Eye (tissue), 1 donor: Measurements from ENCODE around the gene PDE11A.

Source experiments
- DNase-seq: peaks from one replicate; pipeline ENCODE4 v3.0.0-alpha.2; 2015

The PDE11A gene

DNA sequence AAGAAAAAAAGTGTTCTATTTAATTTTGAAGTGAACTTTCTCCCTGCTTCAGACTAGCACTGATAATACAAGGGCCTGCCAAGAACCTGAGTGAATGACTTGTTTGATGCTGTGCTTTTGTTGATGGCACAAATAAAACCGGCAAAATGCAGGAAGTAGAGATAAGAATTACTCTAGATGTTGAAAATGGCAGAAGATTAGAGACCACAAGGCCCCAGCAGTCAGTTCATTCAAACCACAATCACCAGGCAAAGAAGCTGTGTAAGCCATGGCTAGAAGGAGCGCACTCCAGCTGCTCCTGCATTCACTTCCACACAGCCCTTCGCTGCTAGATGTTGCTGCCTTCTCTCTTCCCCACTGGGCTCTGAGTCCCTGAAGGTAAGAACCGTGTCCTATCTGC lies 383.0 kb downstream of the PDE11A start:
- no peak for DNase-seq

DNA sequence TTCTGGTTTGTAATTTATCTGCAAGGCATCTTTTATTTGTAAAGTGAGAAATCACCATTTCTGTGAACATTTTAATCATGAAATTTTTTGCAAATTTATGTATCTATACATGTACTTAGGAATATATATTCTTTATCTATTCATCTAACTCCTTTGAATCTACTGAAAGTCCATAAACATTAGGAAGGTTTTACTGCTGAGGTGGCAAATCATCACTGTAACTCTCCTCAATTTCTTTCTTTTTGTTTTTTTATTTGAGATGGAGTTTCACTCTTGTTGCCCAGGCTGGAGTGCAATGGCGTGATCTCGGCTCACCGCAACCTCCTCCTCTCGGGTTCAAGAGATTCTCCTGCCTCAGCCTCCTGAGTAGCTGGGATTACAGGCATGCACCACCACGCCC lies 383.7 kb downstream of the PDE11A start:
- DNase-seq: no peak

DNA sequence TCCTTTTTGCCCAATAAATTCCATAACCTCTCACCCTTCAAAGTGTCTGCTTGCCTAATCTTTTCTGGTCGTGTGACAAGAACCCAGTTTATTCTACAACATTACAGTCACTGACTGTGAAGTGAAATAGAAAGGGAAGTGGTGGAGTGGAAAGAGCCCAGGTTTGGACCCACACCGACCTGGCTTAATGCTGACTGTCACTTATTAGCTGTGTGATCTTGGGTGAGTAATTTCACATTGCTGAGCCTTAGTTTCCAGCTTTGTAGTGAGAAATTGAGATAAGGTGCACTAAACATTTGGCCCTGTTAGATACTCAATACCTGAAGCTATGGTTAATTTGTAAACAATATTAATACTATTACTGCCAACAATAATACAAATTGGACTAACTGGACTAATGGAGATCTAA lies 388.9 kb downstream of the PDE11A start:
- no peak for DNase-seq

DNA sequence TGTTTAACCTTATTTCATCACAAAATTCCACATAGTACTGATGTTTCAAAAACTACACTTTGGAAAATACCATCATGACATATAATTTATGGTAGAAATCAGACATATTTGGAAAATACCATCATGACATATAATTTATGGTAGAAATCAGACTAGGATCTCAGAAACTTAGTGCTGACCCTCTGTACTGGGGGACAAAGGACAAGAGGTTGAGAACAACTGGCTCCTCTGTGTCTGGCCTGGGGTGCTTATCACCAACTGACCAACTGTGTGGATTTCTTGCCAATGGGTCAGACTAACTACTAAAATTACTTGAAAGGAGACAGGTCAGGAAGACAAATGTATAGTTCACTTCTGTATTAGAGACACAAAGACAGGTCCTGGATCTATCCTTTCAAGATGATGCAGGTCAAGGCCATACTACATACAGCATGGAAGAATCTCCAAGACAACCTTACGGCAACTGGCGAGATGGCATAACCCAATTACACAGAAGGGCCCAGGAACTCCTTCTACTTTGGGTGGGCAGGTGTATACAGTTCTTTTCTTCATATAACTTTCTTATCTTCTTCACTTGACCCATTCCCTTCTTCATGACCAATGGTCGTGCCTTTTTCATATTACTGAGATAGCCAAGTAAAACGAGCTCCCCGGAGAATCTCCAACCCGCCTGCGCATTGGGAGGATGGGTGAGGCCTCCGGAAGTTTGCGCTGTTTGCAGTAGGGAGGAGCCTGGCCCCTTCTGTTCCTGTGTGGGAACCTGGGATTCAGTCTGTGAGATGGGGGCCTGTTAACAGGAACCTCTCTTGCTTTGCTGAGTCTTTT lies 389.5 kb downstream of the PDE11A start:
- no peak for DNase-seq

DNA sequence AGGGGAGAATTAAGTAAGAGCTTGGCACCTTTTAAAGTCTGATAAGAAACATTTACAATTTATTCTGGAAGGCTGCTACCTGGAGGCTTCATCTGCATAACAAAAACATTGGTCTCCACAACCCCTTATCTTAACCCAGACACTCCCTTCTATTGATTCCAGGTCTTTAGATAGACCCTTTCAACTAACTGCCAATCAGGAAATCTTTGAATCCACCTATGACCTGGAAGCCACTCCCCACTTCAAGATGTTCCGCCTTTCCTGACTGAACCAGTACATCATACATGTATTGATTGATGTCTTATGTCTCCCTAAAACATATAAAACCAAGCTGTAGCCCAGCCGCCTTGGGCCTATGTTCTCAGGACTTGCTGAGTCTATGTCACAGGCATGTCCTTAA lies 390.6 kb downstream of the PDE11A start:
- DNase-seq: no peak

DNA sequence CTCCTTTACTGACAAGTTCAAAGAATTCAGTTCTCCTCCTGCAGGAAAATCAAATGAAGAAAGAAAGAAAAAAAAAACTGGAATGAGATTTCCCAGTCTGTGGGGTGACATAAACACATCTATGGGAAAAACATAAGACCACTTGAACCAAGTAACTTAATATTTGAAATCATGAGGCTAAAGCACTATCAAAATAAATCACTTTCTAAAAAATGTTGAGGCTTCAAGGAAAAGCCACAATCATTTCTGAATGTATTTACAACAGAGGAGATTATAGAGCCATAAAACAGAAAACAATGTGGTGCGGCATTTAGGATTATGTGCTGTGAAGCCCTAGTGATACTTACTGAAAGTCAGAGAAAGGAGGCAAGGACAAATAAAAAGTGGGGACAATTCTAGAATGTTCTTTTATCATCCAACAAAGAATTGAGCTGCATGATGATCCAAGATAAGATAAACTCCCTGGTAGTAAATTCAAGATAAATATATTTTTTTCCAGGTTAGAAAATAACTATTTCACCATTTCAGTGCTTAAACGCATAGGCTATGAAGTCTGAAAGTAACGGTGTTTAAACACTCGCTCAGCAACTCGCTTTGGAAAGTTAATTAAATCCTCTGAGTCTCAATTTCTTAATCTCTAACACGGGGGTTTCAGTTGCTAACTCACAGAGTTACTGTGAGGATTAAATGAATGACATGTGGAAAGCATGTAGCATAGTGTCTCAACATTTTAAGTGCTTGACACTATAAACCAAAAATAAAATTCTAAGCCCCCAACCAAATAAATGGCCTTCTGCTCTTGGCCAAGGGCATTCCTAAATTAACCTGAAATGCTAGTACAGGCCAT lies 391.5 kb downstream of the PDE11A start:
- DNase-seq: no peak

DNA sequence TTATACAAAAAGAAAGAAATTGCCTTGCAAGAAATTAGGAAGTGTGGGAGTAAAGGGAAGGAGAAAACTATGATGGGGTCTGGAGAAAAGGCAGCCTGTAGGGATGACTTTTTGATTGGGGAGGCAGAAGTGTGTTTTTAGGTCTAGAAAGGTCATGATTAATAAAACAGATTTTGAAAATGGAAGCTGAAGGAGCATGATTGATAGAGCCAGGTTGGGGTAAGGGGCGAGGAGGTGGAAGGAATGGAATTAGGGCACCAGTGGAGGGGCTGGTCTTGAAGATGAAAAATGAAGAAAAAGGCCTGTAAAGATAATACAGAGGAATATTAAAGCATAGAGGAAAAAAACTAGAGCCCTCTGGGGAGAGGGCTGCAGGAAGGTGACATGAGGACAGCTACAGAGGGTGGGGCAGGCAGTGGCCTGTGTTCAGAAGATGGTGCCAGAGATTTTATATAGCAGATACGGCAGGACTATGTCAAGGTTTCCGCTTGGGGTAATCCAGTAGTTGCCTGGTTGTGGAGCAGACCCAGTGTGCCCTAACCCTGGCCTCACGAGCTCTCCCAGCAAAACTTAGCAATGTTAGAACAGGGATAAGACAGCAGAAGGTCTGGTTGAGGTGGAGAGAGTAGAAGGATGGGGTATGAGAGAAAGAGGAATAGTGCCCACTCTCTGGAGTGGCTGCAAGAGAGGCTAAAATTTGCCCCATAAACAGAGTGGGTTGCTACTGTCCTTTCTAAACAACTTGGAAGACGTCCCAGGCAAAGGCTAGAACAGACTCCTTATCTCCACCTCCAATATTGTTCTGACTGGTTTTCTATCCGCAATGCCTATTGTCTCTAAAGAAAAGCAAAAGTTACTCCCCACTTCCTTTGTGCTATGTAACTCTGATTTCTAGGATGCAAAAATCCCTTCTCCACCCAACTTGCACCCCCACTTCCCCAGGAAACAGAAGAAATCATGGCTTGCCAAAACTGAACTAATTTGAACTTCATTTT lies 392.7 kb downstream of the PDE11A start:
- DNase-seq: no peak

DNA sequence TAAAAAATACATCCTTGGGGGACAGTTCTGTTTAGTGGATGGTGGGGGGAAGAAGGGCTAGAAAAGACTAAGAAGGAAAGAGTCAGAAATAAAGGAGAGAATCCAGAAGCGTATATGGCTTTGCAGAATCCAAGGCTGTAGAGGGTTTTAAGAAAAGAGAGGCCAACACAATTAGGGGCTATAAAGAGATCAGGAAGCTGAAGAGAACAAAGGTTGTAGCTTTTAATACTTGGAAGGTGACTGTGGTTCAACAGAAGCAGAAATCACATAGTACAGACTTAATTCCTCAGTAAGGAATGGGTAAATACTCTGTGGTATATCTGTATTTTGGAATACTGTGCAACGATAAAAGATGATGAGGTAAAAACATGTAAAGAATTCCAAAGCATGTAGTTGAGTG lies 393.6 kb downstream of the PDE11A start:
- no peak for DNase-seq

DNA sequence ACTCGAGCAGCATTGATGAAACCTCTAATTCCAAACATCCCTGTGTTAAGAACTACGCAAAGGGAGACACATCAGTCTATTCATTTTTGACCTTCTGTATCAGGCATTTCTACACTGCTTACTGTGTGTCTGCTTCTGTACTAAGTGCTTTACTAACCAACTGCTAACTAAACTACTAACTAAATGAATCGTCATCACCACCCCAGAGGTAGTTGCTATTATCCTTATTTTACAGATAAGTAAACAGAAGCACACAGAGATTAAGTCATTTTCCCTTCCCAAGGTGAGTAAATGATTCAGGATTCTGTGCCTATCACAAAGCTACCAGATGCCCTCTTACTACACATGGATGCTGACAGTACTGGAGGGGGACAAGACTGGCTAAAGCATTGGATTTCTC lies 395.9 kb downstream of the PDE11A start:
- no peak for DNase-seq

DNA sequence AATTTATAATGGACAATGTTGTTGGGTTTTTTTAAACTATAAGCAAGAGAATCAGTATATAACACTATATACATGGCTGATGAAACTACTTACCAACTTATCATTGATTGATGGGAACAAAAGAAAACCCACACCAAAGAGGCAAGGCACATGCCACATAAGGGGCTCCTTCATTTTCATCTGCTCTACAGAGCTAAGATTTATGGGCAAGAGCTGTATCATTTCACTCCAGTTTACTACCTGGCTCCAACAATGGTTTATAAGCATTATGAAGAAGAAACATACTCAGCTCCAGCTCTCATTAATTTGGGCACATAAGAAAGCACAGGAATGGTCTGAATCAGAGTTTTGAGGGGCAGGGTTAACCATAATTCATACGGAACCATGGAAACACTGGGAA lies 396.8 kb downstream of the PDE11A start:
- no peak for DNase-seq

DNA sequence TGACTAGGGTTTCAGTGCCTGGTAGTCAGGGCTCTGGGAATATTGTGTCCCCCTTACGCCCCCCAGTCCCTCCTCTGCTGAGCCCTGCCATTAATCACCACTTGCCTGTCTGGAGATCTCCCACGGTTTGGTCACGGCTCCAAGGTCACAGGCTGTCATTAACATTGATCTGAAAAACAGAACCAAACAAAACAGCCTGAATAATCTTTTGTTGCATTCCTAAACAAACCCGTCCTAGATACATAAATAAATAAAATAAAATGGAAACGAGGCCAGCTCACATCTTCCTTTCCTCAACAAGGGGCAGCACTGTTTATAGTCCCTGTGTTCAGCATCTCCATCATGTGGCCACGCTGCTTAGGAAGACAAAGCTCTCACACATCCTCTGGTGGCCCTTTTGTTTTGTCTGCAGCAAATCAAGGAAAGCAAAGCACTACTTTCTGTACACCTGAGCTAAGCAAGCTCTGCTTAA lies 397.2 kb downstream of the PDE11A start:
- DNase-seq: peak; percentile 71

DNA sequence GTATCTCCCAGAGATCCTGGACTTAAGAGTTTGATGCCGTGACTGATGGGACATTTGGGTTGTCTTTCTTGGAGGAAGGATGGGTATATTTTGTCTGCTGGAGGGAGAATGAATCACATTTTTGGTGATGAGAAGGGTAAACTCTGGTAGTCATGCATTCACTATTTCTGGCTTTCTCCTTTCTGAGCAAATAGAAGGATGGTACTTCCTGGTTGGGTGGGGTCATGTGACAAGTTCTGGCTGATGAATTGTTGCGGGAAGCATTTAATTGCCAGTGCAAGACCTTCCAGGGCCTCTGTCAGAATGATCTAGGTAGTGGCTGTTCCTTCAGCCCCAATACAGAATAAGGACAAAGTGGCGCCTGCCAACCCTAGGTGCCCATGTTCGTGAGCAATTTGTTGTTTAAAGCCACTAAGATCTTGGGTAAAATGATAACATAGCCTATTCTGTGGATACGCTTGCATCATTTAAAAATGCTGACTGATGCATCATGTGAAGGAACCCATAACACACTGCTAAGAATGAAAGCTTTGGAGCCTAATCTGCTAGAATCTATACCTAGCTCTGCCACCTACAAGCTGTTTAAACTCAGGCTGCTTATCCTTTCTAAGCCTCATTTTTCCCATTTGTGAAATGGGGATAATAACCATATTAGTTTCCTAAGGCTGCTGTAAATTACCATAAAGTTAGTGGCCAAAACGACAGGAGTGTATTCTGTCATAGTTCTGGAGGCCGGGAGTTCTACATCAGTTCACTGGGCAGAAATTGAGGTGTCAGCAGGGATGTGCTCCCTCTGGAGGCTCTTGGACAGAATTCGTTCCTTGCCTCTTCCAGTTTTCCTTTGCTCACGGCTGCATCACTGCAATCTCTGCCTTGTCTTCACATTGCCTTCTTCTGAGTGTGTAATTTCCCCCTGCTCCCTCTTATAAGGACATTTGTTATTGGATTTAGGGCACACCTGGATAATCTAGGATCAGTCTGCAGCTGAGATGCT lies 398.7 kb downstream of the PDE11A start:
- DNase-seq: no peak

DNA sequence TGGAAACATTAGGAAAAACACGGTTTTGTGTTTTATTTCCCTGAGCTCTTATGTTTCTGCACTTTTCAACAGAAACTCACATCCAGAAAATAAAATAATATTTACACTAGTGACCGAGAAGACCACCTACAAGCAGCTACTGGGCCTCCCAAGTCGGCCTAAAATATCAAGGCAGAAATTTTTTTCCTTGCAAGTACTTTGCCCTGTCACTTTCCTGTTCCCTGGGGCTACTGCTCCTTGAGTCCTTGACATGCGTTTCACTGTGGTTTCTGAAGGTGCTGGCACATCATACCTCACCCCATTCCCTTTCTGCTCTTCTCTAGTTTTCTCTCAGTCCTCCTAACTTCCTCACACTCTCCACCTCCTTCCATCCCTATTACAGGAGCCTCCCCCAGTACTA lies 400.9 kb downstream of the PDE11A start:
- DNase-seq: no peak

DNA sequence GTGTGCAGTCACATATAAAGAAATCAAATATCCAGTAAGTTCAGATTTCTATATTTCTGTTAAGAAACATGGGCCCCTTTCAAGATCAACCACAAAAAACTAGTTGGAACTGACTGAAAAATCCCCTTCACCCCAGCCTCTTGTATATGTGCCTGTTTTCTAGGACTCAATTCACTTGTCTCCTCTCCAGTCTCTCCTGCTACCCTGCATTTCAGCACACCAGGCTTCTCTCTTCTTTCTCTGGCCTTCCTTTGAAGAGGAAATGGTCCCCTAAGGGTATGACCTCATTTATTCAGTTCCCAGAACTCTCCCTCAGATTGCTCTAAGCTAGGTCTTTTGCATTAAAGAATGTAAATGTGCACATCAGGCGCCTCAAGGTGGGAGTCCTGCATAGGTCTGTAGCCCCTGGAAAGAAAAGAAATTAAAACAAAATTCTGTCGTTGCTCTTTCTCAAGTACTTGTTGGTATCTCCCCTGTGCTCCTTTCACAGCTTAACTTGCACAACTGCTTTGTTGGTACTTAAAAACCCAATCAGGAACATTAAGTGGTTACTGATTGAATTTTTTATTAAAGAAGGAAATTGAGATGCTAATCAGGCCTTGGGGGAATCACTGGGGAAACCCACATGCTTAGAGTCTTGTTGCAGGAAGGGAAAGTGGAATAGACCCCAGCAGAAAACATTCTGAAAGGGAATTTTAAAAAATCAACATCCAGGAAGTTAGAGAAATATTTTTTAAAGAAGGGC lies 401.6 kb downstream of the PDE11A start:
- peak; percentile 42 for DNase-seq

DNA sequence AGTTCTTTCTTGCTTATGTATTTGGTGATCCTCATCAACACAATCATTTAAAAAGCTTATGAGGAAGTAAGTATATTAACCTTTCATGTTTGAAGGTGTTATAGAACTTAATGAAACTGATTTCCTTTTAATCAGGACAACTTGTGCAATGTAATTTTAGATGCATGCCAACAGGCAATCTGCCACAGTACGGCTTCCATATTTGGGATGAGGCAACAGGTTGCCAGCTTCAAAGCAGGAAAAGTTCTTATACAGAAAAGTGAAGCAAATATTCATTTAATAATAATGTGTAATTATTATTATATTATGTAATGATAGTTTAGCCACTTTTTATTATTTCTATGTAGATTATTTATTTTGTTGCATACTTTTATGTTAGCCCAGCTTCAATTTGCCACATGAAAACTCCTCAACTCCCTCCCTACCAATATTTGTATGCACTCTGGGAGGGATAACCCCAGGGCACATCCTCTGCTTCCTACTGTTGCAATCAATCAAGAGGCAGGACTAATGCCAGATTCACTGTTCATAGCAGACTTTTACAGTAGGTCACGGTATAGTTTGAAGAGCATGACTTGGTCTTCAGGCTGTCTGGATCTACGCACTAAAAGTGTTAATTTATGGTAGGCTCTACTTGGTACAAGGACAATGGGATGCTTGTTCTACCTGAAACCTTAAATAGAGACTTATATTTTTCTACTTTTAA lies 402.8 kb downstream of the PDE11A start:
- peak; percentile 21 for DNase-seq

DNA sequence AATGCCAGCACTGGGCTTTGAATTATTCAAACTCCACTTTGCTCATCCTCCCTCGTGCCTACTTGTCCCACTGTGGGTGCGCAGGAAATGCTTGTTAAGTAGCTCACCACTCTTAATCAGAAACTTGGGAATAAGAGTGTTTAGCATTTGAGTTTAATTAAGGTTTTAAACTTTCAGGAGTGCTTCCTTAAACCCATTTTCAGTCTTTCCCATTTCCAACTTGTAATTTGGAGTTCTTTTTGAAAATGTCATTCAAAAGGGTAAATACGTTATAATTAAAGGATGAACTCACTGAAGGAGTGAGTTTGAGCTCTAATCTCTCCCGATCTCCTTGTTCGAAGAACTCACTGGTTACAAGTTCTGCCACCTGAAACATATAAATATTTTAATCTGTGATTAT lies 403.4 kb downstream of the PDE11A start:
- DNase-seq: no peak

DNA sequence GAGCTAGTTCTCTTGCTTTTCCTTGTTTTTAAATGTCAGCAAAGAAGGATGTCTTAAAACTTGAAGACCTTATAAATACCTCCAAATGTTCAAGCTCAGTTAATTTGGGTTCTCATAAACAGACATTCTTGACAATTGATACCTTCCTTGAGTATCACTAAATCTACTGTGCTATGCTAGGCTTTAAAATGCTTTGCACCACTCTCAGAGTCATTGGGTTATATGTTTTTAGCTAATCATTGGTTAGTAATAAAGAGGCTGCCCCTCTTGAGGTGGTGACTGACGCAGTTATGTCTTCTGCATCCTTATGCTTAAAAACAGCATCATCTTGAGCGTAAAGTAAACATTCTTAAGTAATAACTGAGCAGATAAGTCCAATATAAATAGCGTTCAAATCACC lies 404.0 kb downstream of the PDE11A start:
- DNase-seq: no peak

DNA sequence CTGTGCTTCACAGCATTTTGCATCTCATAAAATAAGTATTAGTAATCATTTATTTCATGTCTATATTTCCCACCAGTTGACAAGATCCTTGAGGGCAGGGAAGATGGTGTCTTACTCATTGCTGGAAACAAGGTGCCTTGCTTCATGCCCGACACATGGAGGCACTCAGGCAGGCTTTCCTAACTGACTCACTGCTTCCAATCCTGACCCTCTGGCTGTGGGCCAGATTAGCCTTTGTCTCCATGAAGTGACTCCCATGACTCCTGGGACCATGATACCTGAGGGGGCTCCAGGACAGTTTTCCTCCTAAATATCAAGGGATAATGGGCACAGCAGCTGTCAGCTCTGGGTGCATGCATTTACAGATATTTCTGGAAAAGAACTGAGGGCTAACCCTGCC lies 405.0 kb downstream of the PDE11A start:
- no peak for DNase-seq

DNA sequence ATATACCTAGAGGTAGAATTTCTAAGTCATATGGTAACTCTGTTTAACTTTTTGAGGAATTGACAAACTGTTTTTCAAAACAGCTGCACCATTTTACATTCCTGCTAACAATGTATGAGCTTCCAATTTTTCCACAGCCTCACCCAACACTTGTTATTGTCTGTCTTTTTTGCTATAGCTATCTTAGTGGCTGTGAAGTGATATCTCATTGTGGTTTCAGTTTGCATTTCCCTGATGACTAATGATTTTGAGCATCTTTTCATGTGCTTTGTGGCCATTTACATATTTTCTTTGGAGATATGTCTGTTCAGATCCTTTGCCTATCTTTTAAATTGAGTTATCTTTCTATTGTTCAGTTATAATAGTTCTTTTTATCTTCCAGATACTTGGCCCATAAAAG lies 406.2 kb downstream of the PDE11A start:
- no peak for DNase-seq

DNA sequence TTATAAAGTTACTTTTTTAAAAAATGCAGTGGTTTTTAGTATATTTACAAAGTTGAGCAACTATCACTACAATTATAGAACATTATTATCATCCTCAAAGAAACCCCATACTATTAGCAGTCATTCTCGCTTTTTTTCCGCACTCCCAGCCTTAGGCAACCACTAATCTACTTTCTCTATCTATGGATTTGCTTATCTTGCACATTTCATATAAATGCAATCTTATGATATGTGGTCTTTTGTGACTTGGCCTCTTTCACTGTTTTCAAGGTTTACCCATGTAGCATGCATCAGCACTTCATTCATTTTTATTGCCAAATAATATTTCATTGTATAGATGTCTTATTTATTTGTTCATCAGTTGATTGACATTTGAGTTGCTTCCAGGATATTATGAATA lies 406.6 kb downstream of the PDE11A start:
- no peak for DNase-seq
